ENCODE data around the gene TECPR2.

DNA sequence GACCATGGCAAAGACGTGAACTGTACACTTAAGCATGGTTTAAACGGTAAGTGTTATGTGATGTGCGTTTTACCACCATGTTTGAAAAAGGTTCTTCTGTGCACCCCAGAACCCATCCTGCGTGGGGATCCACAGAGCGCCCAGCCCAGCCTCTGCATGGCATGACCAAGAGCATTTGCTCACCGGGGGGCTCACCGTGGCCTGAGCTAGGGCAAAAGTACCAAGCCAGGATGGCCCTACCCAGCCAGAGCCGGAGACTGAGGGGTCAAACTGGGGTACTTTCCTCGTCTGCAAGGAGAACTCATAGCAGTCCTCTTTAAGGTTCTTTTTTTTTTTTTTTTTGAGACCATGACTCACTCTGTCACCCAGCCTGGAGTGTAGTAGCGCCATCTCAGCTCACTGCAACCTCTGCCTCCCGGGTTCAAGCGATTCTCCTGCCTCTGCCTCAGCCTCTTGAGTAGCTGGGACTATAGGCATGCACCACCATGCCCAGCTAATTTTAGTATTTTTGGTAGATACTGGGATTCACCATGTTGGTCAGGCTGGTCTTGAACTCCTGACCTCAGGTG, 163.3 kb downstream of the TECPR2 start:
- TF ChIP-seq, protein P1, sequence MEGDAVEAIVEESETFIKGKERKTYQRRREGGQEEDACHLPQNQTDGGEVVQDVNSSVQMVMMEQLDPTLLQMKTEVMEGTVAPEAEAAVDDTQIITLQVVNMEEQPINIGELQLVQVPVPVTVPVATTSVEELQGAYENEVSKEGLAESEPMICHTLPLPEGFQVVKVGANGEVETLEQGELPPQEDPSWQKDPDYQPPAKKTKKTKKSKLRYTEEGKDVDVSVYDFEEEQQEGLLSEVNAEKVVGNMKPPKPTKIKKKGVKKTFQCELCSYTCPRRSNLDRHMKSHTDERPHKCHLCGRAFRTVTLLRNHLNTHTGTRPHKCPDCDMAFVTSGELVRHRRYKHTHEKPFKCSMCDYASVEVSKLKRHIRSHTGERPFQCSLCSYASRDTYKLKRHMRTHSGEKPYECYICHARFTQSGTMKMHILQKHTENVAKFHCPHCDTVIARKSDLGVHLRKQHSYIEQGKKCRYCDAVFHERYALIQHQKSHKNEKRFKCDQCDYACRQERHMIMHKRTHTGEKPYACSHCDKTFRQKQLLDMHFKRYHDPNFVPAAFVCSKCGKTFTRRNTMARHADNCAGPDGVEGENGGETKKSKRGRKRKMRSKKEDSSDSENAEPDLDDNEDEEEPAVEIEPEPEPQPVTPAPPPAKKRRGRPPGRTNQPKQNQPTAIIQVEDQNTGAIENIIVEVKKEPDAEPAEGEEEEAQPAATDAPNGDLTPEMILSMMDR (IDR thresholded peaks at IDR 0.05 in 2 of 3, conservative IDR thresholded peaks at IDR 0.05 in 1 of 3; ENCODE audit: control insufficient read depth in 2 of 3, extremely low read depth in 1 of 3, insufficient read depth in 1 of 3, low read depth in 3 of 3, low read length in 3 of 3), result no peak
- TF ChIP-seq POLR2A (IDR thresholded peaks at IDR 0.05; ENCODE audit: low read depth, low read length), result no peak
- no peak for TF ChIP-seq RAD21 (IDR thresholded peaks at IDR 0.05; ENCODE audit: insufficient read depth, low read depth, low read length)
- TF ChIP-seq EGR1 (IDR thresholded peaks at IDR 0.05; ENCODE audit: borderline replicate concordance in 1 of 2, low read depth in 2 of 2, low read length in 2 of 2), result no peak
- TF ChIP-seq GATAD2B (conservative IDR thresholded peaks at IDR 0.05; ENCODE audit: low read depth), result no peak
- no peak for TF ChIP-seq CREB1 (IDR thresholded peaks at IDR 0.05; ENCODE audit: low read depth)
- no peak for TF ChIP-seq RFX5 (IDR thresholded peaks at IDR 0.05; ENCODE audit: low read depth, low read length)
- TF ChIP-seq CHD2 (IDR thresholded peaks at IDR 0.05; ENCODE audit: borderline replicate concordance, low read depth, low read length), result no peak
- no peak for TF ChIP-seq HCFC1 (IDR thresholded peaks at IDR 0.05; ENCODE audit: low read length)
- TF ChIP-seq, protein P2, sequence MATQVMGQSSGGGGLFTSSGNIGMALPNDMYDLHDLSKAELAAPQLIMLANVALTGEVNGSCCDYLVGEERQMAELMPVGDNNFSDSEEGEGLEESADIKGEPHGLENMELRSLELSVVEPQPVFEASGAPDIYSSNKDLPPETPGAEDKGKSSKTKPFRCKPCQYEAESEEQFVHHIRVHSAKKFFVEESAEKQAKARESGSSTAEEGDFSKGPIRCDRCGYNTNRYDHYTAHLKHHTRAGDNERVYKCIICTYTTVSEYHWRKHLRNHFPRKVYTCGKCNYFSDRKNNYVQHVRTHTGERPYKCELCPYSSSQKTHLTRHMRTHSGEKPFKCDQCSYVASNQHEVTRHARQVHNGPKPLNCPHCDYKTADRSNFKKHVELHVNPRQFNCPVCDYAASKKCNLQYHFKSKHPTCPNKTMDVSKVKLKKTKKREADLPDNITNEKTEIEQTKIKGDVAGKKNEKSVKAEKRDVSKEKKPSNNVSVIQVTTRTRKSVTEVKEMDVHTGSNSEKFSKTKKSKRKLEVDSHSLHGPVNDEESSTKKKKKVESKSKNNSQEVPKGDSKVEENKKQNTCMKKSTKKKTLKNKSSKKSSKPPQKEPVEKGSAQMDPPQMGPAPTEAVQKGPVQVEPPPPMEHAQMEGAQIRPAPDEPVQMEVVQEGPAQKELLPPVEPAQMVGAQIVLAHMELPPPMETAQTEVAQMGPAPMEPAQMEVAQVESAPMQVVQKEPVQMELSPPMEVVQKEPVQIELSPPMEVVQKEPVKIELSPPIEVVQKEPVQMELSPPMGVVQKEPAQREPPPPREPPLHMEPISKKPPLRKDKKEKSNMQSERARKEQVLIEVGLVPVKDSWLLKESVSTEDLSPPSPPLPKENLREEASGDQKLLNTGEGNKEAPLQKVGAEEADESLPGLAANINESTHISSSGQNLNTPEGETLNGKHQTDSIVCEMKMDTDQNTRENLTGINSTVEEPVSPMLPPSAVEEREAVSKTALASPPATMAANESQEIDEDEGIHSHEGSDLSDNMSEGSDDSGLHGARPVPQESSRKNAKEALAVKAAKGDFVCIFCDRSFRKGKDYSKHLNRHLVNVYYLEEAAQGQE (IDR thresholded peaks at IDR 0.05; ENCODE audit: low read depth, low read length), result no peak
- TF ChIP-seq, protein P3, sequence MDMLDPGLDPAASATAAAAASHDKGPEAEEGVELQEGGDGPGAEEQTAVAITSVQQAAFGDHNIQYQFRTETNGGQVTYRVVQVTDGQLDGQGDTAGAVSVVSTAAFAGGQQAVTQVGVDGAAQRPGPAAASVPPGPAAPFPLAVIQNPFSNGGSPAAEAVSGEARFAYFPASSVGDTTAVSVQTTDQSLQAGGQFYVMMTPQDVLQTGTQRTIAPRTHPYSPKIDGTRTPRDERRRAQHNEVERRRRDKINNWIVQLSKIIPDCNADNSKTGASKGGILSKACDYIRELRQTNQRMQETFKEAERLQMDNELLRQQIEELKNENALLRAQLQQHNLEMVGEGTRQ (IDR thresholded peaks at IDR 0.05; ENCODE audit: borderline replicate concordance, low read depth, low read length), result no peak
- no peak for TF ChIP-seq TARDBP (IDR thresholded peaks at IDR 0.05; ENCODE audit: borderline replicate concordance)

All from GM12878 (cell line).